ENCODE measurements around the gene GASK1A. TPM values are rescaled to one million over a fixed set of nuclear protein-coding genes. Genes with fewer than 3 reads are reported as not detected.

The GASK1A gene
- total RNA-seq, 2 donors from 2014 or later, result 4.0 to 5.3 TPM

DNA sequence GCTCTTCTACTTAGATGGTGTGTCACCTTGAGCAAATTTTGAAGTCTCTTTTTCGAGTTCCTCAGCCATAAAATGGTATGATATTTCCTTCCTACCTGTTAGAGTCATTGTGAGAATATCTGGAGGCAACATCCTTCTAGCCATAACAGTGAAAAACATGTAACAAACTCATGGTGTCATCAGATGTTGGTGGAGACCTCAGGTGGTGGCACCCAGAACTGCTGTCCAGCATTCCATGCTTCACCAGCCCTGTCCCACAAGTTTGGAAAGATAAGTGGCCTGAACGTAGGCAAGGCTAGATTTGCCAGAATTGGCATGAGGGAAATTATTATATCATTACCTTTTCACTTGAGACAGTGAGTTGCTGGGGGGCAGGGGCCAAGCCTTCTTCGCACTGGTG is 30.4 kb downstream of the GASK1A start:
- TF ChIP-seq, protein P1, sequence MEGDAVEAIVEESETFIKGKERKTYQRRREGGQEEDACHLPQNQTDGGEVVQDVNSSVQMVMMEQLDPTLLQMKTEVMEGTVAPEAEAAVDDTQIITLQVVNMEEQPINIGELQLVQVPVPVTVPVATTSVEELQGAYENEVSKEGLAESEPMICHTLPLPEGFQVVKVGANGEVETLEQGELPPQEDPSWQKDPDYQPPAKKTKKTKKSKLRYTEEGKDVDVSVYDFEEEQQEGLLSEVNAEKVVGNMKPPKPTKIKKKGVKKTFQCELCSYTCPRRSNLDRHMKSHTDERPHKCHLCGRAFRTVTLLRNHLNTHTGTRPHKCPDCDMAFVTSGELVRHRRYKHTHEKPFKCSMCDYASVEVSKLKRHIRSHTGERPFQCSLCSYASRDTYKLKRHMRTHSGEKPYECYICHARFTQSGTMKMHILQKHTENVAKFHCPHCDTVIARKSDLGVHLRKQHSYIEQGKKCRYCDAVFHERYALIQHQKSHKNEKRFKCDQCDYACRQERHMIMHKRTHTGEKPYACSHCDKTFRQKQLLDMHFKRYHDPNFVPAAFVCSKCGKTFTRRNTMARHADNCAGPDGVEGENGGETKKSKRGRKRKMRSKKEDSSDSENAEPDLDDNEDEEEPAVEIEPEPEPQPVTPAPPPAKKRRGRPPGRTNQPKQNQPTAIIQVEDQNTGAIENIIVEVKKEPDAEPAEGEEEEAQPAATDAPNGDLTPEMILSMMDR (conservative IDR thresholded peaks at IDR 0.05), result peak; percentile 59
- no peak overlapping the region for H3K4me3 Mint-ChIP-seq
- no peaks in the 10 kb centered on the region for H3K4me1 ChIP-seq (ENCODE audit: control insufficient read depth, insufficient read depth, low read length)

DNA sequence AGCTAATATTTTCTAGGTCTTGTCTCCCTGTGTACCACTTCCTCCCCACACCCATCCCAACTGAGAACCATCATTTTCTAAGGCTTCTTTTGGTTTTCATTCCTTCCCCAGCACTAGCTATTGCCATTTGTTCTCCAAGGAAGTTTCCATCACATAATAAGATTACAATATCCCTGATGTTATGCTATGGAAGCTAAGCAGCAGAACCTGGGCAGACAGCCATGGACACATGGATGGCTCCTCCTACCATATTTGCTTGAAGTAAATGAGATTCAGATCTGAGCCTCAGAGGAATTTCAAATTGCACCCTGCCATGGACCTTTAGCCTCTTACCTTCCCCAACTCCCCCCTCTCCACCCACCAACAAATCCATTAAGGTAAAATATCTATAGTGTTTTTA is 31.5 kb downstream of the GASK1A start:
- no peak overlapping the region for H3K4me3 Mint-ChIP-seq
- H3K36me3 ChIP-seq (ENCODE audit: control insufficient read depth, insufficient read depth, low read length), result no peaks in the 10 kb centered on the region
- H3K27ac Mint-ChIP-seq, result no peak overlapping the region
- TF ChIP-seq, protein P1 (conservative IDR thresholded peaks at IDR 0.05), result no peak
- no peaks in the 10 kb centered on the region for H3K9me3 Mint-ChIP-seq
- DNase-seq, result no peak
- H3K27ac ChIP-seq (ENCODE audit: low read depth, low read length), result no peak overlapping the region
- H3K27me3 Mint-ChIP-seq (ENCODE audit: insufficient read depth), result no peaks in the 10 kb centered on the region
- H3K4me1 ChIP-seq (ENCODE audit: control insufficient read depth, insufficient read depth, low read length), result no peaks in the 10 kb centered on the region
- no peak overlapping the region for H3K9ac ChIP-seq (ENCODE audit: extremely low read depth, low read length, poor library complexity, severe bottlenecking)
- no peak overlapping the region for H3K4me3 ChIP-seq (ENCODE audit: low read length)
- H3K27me3 ChIP-seq (ENCODE audit: control insufficient read depth, insufficient read depth, low read length, poor library complexity, severe bottlenecking), result no peaks in the 10 kb centered on the region
- no peaks in the 10 kb centered on the region for H3K9me3 ChIP-seq (ENCODE audit: control insufficient read depth, low read length)
- no peaks in the 10 kb centered on the region for H3K36me3 Mint-ChIP-seq (ENCODE audit: low read depth)
- H3K4me1 Mint-ChIP-seq, result peaks cover 4% of the 10 kb centered on the region

More for the DNA sequence above, 30.4 kb downstream of the GASK1A start:
- no peaks in the 10 kb centered on the region for H3K9me3 ChIP-seq (ENCODE audit: control insufficient read depth, low read length)
- Mint-ChIP-seq H3K9me3 (no peaks in the 10 kb centered on the region), H3K4me1 (peaks cover 4% of the 10 kb centered on the region), H3K36me3 (ENCODE audit: low read depth) (no peaks in the 10 kb centered on the region), H3K27ac (no peak overlapping the region), H3K27me3 (ENCODE audit: insufficient read depth) (peaks cover 2% of the 10 kb centered on the region)
- 89 to 100% methylated on average over 1 to 3 of the region's 3 CpGs for WGBS, 2 experiments (ENCODE audit: insufficient coverage in 1 of 2, insufficient read length in 1 of 2)
- no peak overlapping the region for H3K4me3 ChIP-seq (ENCODE audit: low read length)
- H3K27ac ChIP-seq (ENCODE audit: low read depth, low read length), result no peak overlapping the region
- no peak overlapping the region for H3K9ac ChIP-seq (ENCODE audit: extremely low read depth, low read length, poor library complexity, severe bottlenecking)
- no peaks in the 10 kb centered on the region for H3K27me3 ChIP-seq (ENCODE audit: control insufficient read depth, insufficient read depth, low read length, poor library complexity, severe bottlenecking)
- no peak for DNase-seq
- no peaks in the 10 kb centered on the region for H3K36me3 ChIP-seq (ENCODE audit: control insufficient read depth, insufficient read depth, low read length)

DNA sequence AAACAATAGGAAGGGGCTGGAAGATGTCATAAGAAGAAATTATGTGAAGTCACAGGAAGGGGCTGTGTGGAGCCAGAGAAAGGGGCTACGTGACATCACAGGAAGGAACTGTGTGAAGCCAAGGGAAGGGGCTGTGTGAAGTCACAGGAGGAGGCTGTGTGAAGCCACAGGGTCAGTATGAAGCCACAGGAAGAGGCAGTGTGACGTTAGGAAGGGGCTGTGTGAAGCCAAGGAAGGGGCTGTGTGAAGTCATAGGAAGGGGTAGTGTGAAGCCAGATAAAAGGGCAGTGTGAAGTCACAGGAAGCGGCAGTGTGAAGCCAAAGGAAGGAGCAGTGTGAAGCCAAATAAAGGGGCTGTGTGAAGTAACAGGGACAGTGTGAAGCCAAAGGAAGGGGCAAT is 32.5 kb downstream of the GASK1A start:
- no peaks in the 10 kb centered on the region for H3K9me3 ChIP-seq (ENCODE audit: control insufficient read depth, low read length)
- H3K9ac ChIP-seq (ENCODE audit: extremely low read depth, low read length, poor library complexity, severe bottlenecking), result no peak overlapping the region
- no peaks in the 10 kb centered on the region for H3K27me3 ChIP-seq (ENCODE audit: control insufficient read depth, insufficient read depth, low read length, poor library complexity, severe bottlenecking)
- no peak overlapping the region for H3K27ac ChIP-seq (ENCODE audit: low read depth, low read length)
- DNase-seq, result no peak
- no peak overlapping the region for H3K4me3 ChIP-seq (ENCODE audit: low read length)
- no peaks in the 10 kb centered on the region for H3K27me3 Mint-ChIP-seq (ENCODE audit: insufficient read depth)
- TF ChIP-seq, protein P1 (conservative IDR thresholded peaks at IDR 0.05), result no peak
- no peaks in the 10 kb centered on the region for H3K36me3 Mint-ChIP-seq (ENCODE audit: low read depth)
- peaks cover 4% of the 10 kb centered on the region for H3K4me1 Mint-ChIP-seq
- H3K36me3 ChIP-seq (ENCODE audit: control insufficient read depth, insufficient read depth, low read length), result no peaks in the 10 kb centered on the region
- H3K9me3 Mint-ChIP-seq, result no peaks in the 10 kb centered on the region
- no peak overlapping the region for H3K4me3 Mint-ChIP-seq
- no peaks in the 10 kb centered on the region for H3K4me1 ChIP-seq (ENCODE audit: control insufficient read depth, insufficient read depth, low read length)
- WGBS, 2 experiments (ENCODE audit: insufficient coverage in 1 of 2, insufficient read length in 1 of 2), result 85 to 94% methylated on average over 3 of the region's 3 CpGs
- H3K27ac Mint-ChIP-seq, result no peak overlapping the region

Data from endodermal cell (in vitro differentiated cells).